H1 (cell line): Measurements from ENCODE around the gene KCNRG. TPM values are rescaled to one million over a fixed set of nuclear protein-coding genes. Genes with fewer than 3 reads are reported as not detected.

Experiments used
- CEBPB ChIP-seq: IDR thresholded peaks from 2 replicates; pipeline ENCODE4 v1.6.1; 2012; ENCODE audit warnings: low read depth, low read length
- KDM1A ChIP-seq: fragments of 200-600, 300-600 bp; sonication (generic); IDR thresholded peaks from 2 replicates; pipeline ENCODE4 v1.7.1; 2016; ENCODE audit warnings: mild to moderate bottlenecking, low read length, borderline replicate concordance
- KDM4A ChIP-seq: IDR thresholded peaks from one replicate; pipeline ENCODE4 v1.7.1; 2012; ENCODE audit warnings: low read depth, mild to moderate bottlenecking, moderate library complexity, low read length, inconsistent platforms; ENCODE audit not compliant: severe bottlenecking
- KDM5A ChIP-seq: fragments of 200-600 bp; IDR thresholded peaks from 2 replicates; pipeline ENCODE4 v1.7.1; 2012; ENCODE audit warnings: mild to moderate bottlenecking, low read length, inconsistent platforms, mixed read lengths
- RNF2 ChIP-seq: fragments of 200-900, 300-1000 bp; sonication (generic); IDR thresholded peaks from 2 replicates; pipeline ENCODE4 v1.7.1; 2016; ENCODE audit warnings: borderline replicate concordance, low read depth, mild to moderate bottlenecking, antibody characterized with exemption, low read length; ENCODE audit not compliant: poor library complexity, severe bottlenecking; ENCODE audit errors: missing control alignments
- TAF1 ChIP-seq: IDR thresholded peaks from 2 replicates; pipeline ENCODE4 v1.6.1; 2011; ENCODE audit warnings: mild to moderate bottlenecking, low read depth, low read length
- TAF7 ChIP-seq: optimal IDR thresholded peaks from 2 replicates; pipeline ENCODE3; 2011; ENCODE audit warnings: low read depth, mild to moderate bottlenecking, inconsistent platforms, low read length, moderate library complexity, borderline replicate concordance
- polyA plus RNA-seq, 7 experiments: library from polyadenylated mRNA; depleted of rRNA in 3 of 7; stranded (reverse) in 5 of 7; unstranded in 2 of 7; fragments of >200 nt in 5 of 7; fragments of 200-250 nt in 2 of 7; gene quantifications; 1 replicate in 5 of 7; 2 replicates in 1 of 7; 4 replicates in 1 of 7; pipeline versions ENCODE4 v1.2.1 to v1.2.3, GENCODE V29; 2011 to 2013; ENCODE audit warnings: missing spikeins in 2 of 7, mixed read lengths in 2 of 7
- total RNA-seq: library from RNA; stranded (reverse); fragmentation: NEBNext Ultra II Directional; extraction: Animal tissue kit (Norgen Biotek cat#: 25700); gene quantifications from 2 replicates; pipeline ENCODE4 v1.2.1, GENCODE V29; 2021
- TF ChIP-seq, protein P1 (sequence below): fragments of 300-600 bp; sonication (generic); IDR thresholded peaks from 2 replicates; pipeline ENCODE4 v1.7.1; 2012; ENCODE audit warnings: low read length, moderate library complexity, mild to moderate bottlenecking, inconsistent platforms; ENCODE audit not compliant: insufficient replicate concordance

KCNRG gene
- total and polyA plus RNA-seq, 2 of the 8 experiments (the other 6 are each of a cell fraction or from before 2014, with no cell fraction given): 0.65 to 1.2 TPM

- TF ChIP-seq, protein P1, sequence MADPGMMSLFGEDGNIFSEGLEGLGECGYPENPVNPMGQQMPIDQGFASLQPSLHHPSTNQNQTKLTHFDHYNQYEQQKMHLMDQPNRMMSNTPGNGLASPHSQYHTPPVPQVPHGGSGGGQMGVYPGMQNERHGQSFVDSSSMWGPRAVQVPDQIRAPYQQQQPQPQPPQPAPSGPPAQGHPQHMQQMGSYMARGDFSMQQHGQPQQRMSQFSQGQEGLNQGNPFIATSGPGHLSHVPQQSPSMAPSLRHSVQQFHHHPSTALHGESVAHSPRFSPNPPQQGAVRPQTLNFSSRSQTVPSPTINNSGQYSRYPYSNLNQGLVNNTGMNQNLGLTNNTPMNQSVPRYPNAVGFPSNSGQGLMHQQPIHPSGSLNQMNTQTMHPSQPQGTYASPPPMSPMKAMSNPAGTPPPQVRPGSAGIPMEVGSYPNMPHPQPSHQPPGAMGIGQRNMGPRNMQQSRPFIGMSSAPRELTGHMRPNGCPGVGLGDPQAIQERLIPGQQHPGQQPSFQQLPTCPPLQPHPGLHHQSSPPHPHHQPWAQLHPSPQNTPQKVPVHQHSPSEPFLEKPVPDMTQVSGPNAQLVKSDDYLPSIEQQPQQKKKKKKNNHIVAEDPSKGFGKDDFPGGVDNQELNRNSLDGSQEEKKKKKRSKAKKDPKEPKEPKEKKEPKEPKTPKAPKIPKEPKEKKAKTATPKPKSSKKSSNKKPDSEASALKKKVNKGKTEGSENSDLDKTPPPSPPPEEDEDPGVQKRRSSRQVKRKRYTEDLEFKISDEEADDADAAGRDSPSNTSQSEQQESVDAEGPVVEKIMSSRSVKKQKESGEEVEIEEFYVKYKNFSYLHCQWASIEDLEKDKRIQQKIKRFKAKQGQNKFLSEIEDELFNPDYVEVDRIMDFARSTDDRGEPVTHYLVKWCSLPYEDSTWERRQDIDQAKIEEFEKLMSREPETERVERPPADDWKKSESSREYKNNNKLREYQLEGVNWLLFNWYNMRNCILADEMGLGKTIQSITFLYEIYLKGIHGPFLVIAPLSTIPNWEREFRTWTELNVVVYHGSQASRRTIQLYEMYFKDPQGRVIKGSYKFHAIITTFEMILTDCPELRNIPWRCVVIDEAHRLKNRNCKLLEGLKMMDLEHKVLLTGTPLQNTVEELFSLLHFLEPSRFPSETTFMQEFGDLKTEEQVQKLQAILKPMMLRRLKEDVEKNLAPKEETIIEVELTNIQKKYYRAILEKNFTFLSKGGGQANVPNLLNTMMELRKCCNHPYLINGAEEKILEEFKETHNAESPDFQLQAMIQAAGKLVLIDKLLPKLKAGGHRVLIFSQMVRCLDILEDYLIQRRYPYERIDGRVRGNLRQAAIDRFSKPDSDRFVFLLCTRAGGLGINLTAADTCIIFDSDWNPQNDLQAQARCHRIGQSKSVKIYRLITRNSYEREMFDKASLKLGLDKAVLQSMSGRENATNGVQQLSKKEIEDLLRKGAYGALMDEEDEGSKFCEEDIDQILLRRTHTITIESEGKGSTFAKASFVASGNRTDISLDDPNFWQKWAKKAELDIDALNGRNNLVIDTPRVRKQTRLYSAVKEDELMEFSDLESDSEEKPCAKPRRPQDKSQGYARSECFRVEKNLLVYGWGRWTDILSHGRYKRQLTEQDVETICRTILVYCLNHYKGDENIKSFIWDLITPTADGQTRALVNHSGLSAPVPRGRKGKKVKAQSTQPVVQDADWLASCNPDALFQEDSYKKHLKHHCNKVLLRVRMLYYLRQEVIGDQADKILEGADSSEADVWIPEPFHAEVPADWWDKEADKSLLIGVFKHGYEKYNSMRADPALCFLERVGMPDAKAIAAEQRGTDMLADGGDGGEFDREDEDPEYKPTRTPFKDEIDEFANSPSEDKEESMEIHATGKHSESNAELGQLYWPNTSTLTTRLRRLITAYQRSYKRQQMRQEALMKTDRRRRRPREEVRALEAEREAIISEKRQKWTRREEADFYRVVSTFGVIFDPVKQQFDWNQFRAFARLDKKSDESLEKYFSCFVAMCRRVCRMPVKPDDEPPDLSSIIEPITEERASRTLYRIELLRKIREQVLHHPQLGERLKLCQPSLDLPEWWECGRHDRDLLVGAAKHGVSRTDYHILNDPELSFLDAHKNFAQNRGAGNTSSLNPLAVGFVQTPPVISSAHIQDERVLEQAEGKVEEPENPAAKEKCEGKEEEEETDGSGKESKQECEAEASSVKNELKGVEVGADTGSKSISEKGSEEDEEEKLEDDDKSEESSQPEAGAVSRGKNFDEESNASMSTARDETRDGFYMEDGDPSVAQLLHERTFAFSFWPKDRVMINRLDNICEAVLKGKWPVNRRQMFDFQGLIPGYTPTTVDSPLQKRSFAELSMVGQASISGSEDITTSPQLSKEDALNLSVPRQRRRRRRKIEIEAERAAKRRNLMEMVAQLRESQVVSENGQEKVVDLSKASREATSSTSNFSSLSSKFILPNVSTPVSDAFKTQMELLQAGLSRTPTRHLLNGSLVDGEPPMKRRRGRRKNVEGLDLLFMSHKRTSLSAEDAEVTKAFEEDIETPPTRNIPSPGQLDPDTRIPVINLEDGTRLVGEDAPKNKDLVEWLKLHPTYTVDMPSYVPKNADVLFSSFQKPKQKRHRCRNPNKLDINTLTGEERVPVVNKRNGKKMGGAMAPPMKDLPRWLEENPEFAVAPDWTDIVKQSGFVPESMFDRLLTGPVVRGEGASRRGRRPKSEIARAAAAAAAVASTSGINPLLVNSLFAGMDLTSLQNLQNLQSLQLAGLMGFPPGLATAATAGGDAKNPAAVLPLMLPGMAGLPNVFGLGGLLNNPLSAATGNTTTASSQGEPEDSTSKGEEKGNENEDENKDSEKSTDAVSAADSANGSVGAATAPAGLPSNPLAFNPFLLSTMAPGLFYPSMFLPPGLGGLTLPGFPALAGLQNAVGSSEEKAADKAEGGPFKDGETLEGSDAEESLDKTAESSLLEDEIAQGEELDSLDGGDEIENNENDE: no peak
- TF ChIP-seq RNF2 (no peak), TAF1 (no peak), KDM4A (no peak), TAF7 (no peak), CEBPB (no peak), KDM1A (no peak), KDM5A (no peak)
These were observed 3.8 kb upstream of the KCNRG start (continued) for GRCh38 chr13:50011461-50011860.
